Endodermal cell (in vitro differentiated cells): ENCODE results near the gene RPL36AL. TPM values are rescaled to one million over a fixed set of nuclear protein-coding genes. Genes with fewer than 3 reads are reported as not detected.
A peak's percentile ranks its signal among the peaks of the same experiment; 100 is the strongest.
"Not testable (repeated sequence)": the region's sequence is repeated elsewhere in the genome, so short reads cannot be mapped to it uniquely, and the experiment has no call there.

Experiments used
- DNase-seq: peaks from one replicate; pipeline ENCODE4 v3.0.0-alpha.2; 2017
- H3K27ac ChIP-seq: 2 replicates; pipeline ENCODE4 v1.5.1; 2013; ENCODE audit warnings: mild to moderate bottlenecking, low read depth, low read length, moderate library complexity
- H3K27me3 ChIP-seq: 2 replicates; pipeline ENCODE4 v1.6.1; 2013; ENCODE audit warnings: mild to moderate bottlenecking, low read length, moderate library complexity; ENCODE audit not compliant: insufficient read depth, control insufficient read depth, poor library complexity, severe bottlenecking
- H3K36me3 ChIP-seq: 2 replicates; pipeline ENCODE4 v1.7.0; 2013; ENCODE audit warnings: mild to moderate bottlenecking, low read length, moderate library complexity; ENCODE audit not compliant: control insufficient read depth, insufficient read depth
- H3K4me1 ChIP-seq: one replicate; pipeline ENCODE4 v1.7.0; 2013; ENCODE audit warnings: low read length; ENCODE audit not compliant: control insufficient read depth, insufficient read depth
- H3K4me3 ChIP-seq: 2 replicates; pipeline ENCODE4 v1.5.1; 2013; ENCODE audit warnings: mild to moderate bottlenecking, low read length, moderate library complexity
- H3K9ac ChIP-seq: 2 replicates; pipeline ENCODE4 v1.6.1; 2013; ENCODE audit warnings: mild to moderate bottlenecking, low read length, moderate library complexity; ENCODE audit not compliant: poor library complexity, severe bottlenecking; ENCODE audit errors: extremely low read depth
- H3K9me3 ChIP-seq: 2 replicates; pipeline ENCODE4 v1.6.1; 2013; ENCODE audit warnings: mild to moderate bottlenecking, low read length, moderate library complexity; ENCODE audit not compliant: control insufficient read depth
- H3K27ac Mint-ChIP-seq: 2 replicates; pipeline ENCODE4 v1.8.0; 2020; ENCODE audit warnings: mixed read lengths
- H3K27me3 Mint-ChIP-seq: 2 replicates; pipeline ENCODE4 v1.8.0; 2021; ENCODE audit warnings: mild to moderate bottlenecking, mixed read lengths; ENCODE audit not compliant: insufficient read depth
- H3K36me3 Mint-ChIP-seq: 2 replicates; pipeline ENCODE4 v1.8.0; 2020; ENCODE audit warnings: low read depth, mixed read lengths
- H3K4me1 Mint-ChIP-seq: 2 replicates; pipeline ENCODE4 v1.8.0; 2020; ENCODE audit warnings: mixed read lengths
- H3K4me3 Mint-ChIP-seq: 2 replicates; pipeline ENCODE4 v1.8.0; 2020; ENCODE audit warnings: mild to moderate bottlenecking, moderate library complexity, mixed read lengths
- H3K9me3 Mint-ChIP-seq: 2 replicates; pipeline ENCODE4 v1.8.0; 2020; ENCODE audit warnings: mild to moderate bottlenecking, mixed read lengths
- WGBS, 2 experiments: methylation state at CpG; one replicate each; pipeline versions ENCODE4 v1.1.5 to v1.1.7; 2013; ENCODE audit warnings: missing lambda C conversion rate in 2 of 2, mixed read lengths in 1 of 2; ENCODE audit not compliant: insufficient coverage in 1 of 2, insufficient read length in 1 of 2; 5-methylcytosine and 5-hydroxymethylcytosine counted together
- total RNA-seq, 2 donors: library from RNA; stranded (reverse); fragmentation: NEBNext Ultra II Directional in 1 of 2; extraction: Animal tissue kit (Norgen Biotek cat#: 25700) in 1 of 2; gene quantifications; 2 replicates in 1 of 2; 3 replicates in 1 of 2; pipeline ENCODE4 v1.2.1, GENCODE V29; 2021
- TF ChIP-seq, protein P1 (sequence below): fragments of 200-600 bp; sonication (generic); conservative IDR thresholded peaks from 2 replicates; pipeline ENCODE4 v1.5.0; 2021; ENCODE audit warnings: antibody characterized with exemption, mild to moderate bottlenecking

RPL36AL gene
- total RNA-seq, 2 donors from 2014 or later, result 167 to 176 TPM

DNA sequence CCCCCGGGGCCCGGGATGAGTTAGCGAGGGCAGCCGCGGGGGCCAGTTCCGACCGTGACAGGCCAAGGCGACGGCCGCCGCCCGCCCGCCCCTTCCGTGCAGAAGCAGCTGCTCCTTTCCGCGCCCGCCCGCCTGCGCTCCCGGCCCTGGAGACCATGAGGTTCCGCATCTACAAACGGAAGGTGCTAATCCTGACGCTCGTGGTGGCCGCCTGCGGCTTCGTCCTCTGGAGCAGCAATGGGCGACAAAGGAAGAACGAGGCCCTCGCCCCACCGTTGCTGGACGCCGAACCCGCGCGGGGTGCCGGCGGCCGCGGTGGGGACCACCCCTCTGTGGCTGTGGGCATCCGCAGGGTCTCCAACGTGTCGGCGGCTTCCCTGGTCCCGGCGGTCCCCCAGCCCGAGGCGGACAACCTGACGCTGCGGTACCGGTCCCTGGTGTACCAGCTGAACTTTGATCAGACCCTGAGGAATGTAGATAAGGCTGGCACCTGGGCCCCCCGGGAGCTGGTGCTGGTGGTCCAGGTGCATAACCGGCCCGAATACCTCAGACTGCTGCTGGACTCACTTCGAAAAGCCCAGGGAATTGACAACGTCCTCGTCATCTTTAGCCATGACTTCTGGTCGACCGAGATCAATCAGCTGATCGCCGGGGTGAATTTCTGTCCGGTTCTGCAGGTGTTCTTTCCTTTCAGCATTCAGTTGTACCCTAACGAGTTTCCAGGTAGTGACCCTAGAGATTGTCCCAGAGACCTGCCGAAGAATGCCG is 872 bp upstream of the RPL36AL start:
- H3K27ac ChIP-seq, result peak overlapping the region; percentile 78
- peak; percentile 88 for DNase-seq
- WGBS, 2 experiments, result 4 to 7% methylated on average over 28 to 65 of the region's 65 CpGs

DNA sequence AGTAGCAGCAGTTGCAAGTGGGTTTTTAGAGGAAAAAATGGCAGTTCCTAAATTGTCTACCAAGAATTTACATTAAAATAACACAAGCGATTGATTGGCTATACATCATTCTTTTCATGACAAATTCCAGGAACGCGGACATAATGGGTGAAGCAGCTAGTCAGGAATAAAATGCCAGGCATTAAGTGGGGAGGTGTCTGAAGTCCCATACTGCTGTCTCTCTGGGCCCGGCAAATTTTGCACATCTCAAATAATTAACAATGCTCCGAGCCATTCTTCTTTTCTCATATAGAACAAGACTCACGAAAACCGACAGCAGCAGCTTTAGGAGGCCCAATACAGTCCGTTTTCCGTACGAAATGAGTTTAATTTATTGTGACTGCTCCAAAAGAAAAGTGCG is 696 bp downstream of the RPL36AL start:
- Mint-ChIP-seq H3K27ac (peak overlapping the region; percentile 97), H3K9me3 (no peaks in the 10 kb centered on the region), H3K4me3 (peak overlapping the region; percentile 98), H3K27me3 (no peaks in the 10 kb centered on the region), H3K36me3 (peaks cover 16% of the 10 kb centered on the region), H3K4me1 (peaks cover 16% of the 10 kb centered on the region)
- Histone ChIP-seq H3K4me1 (no peaks in the 10 kb centered on the region), H3K4me3 (peak overlapping the region; percentile 91), H3K27me3 (no peaks in the 10 kb centered on the region), H3K36me3 (peaks cover 50% of the 10 kb centered on the region), H3K27ac (peak overlapping the region; percentile 93), H3K9me3 (no peaks in the 10 kb centered on the region), H3K9ac (peak overlapping the region; percentile 88)
- TF ChIP-seq, protein P1, sequence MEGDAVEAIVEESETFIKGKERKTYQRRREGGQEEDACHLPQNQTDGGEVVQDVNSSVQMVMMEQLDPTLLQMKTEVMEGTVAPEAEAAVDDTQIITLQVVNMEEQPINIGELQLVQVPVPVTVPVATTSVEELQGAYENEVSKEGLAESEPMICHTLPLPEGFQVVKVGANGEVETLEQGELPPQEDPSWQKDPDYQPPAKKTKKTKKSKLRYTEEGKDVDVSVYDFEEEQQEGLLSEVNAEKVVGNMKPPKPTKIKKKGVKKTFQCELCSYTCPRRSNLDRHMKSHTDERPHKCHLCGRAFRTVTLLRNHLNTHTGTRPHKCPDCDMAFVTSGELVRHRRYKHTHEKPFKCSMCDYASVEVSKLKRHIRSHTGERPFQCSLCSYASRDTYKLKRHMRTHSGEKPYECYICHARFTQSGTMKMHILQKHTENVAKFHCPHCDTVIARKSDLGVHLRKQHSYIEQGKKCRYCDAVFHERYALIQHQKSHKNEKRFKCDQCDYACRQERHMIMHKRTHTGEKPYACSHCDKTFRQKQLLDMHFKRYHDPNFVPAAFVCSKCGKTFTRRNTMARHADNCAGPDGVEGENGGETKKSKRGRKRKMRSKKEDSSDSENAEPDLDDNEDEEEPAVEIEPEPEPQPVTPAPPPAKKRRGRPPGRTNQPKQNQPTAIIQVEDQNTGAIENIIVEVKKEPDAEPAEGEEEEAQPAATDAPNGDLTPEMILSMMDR, result no peak
- DNase-seq, result no peak
- 0 to 1% methylated on average over 7 to 11 of the region's 11 CpGs for WGBS, 2 experiments

More for the DNA sequence above, 872 bp upstream of the RPL36AL start:
- Mint-ChIP-seq H3K9me3 (no peaks in the 10 kb centered on the region), H3K36me3 (peaks cover 24% of the 10 kb centered on the region), H3K27me3 (no peaks in the 10 kb centered on the region), H3K4me1 (peaks cover 16% of the 10 kb centered on the region), H3K4me3 (peak overlapping the region; percentile 98), H3K27ac (peak overlapping the region; percentile 97)
- no peaks in the 10 kb centered on the region for H3K9me3 ChIP-seq
- TF ChIP-seq, protein P1, result peak; percentile 0
- H3K36me3 ChIP-seq, result peaks cover 52% of the 10 kb centered on the region
- no peaks in the 10 kb centered on the region for H3K27me3 ChIP-seq
- H3K4me3 ChIP-seq, result peak overlapping the region; percentile 91
- no peaks in the 10 kb centered on the region for H3K4me1 ChIP-seq
- H3K9ac ChIP-seq, result peak overlapping the region; percentile 88

GRCh38 chr14:49619273-49619672 is 1.2 kb downstream of the RPL36AL start:
- Mint-ChIP-seq H3K4me1 (peaks cover 16% of the 10 kb centered on the region), H3K4me3 (peak overlapping the region; percentile 98), H3K36me3 (peaks cover 17% of the 10 kb centered on the region), H3K27ac (peak overlapping the region; percentile 97)
- 68 to 78% methylated on average over 15 to 19 of the region's 19 CpGs for WGBS, 2 experiments
- Histone ChIP-seq H3K9ac (peak overlapping the region; percentile 88), H3K4me3 (peak overlapping the region; percentile 91), H3K36me3 (peaks cover 54% of the 10 kb centered on the region)
- not testable (repeated sequence) for H3K27me3 ChIP-seq, DNase-seq, H3K9me3 Mint-ChIP-seq, H3K27me3 Mint-ChIP-seq, H3K9me3 ChIP-seq, H3K27ac ChIP-seq, H3K4me1 ChIP-seq
